Mesenchymal stem cell (in vitro differentiated cells and primary cell): ENCODE measurements around the gene CFAP70.

Experiments
- DNase-seq: peaks from one replicate; pipeline ENCODE4 v3.0.0-alpha.2; 2013
- H2AFZ ChIP-seq: one replicate; pipeline ENCODE4 v1.6.1; 2013; ENCODE audit warnings: low read depth, mild to moderate bottlenecking, control low read depth, inconsistent platforms, low read length, moderate library complexity
- H2AK5ac ChIP-seq: 2 replicates; pipeline ENCODE4 v1.6.1; 2013; ENCODE audit warnings: low read length, moderate library complexity, mild to moderate bottlenecking, inconsistent platforms; ENCODE audit not compliant: severe bottlenecking
- H2BK120ac ChIP-seq: one replicate; pipeline ENCODE4 v1.6.1; 2013; ENCODE audit warnings: low read depth, mild to moderate bottlenecking, inconsistent platforms, low read length, moderate library complexity
- H2BK12ac ChIP-seq, 2 experiments: one replicate each; pipeline ENCODE4 v1.6.1; 2013; ENCODE audit warnings: inconsistent platforms in 2 of 2, low read length in 2 of 2, mild to moderate bottlenecking in 2 of 2, moderate library complexity in 2 of 2, control low read depth in 1 of 2
- H2BK15ac ChIP-seq: one replicate; pipeline ENCODE4 v1.6.1; 2013; ENCODE audit warnings: mild to moderate bottlenecking, low read depth, inconsistent platforms; ENCODE audit not compliant: poor library complexity, severe bottlenecking
- H2BK5ac ChIP-seq: 2 replicates; pipeline ENCODE4 v1.6.1; 2013; ENCODE audit warnings: low read depth, mild to moderate bottlenecking, low read length, control low read depth, inconsistent platforms; ENCODE audit not compliant: poor library complexity, severe bottlenecking
- H3K14ac ChIP-seq, 2 experiments: one replicate each; pipeline ENCODE4 v1.6.1; 2013; ENCODE audit warnings: inconsistent platforms in 2 of 2, low read length in 2 of 2, control low read depth in 1 of 2, mild to moderate bottlenecking in 1 of 2, moderate library complexity in 1 of 2
- H3K18ac ChIP-seq, 2 experiments: one replicate each; pipeline ENCODE4 v1.6.1; 2013; ENCODE audit warnings: inconsistent platforms in 2 of 2, low read length in 2 of 2, control low read depth in 1 of 2, low read depth in 1 of 2, mild to moderate bottlenecking in 1 of 2
- H3K23ac ChIP-seq, 2 experiments: one replicate each; pipeline ENCODE4 v1.6.1; 2013; ENCODE audit warnings: inconsistent platforms in 2 of 2, low read length in 2 of 2, mild to moderate bottlenecking in 2 of 2, moderate library complexity in 2 of 2, control low read depth in 1 of 2
- H3K27ac ChIP-seq: 2 replicates; pipeline ENCODE4 v1.5.1; 2013; ENCODE audit warnings: mild to moderate bottlenecking, moderate library complexity, low read length, control low read depth, inconsistent platforms; ENCODE audit not compliant: poor library complexity, severe bottlenecking
- H3K27me3 ChIP-seq, 2 experiments: 2 replicates each; pipeline versions ENCODE4 v1.6.1 to v1.7.0; 2013; ENCODE audit warnings: low read length in 2 of 2, mild to moderate bottlenecking in 2 of 2, moderate library complexity in 2 of 2, control low read depth in 1 of 2, inconsistent platforms in 1 of 2; ENCODE audit not compliant: control insufficient read depth in 1 of 2, insufficient read depth in 1 of 2
- H3K36me3 ChIP-seq, 2 experiments: 2 replicates each; pipeline versions ENCODE4 v1.6.1 to v1.7.0; 2013; ENCODE audit warnings: low read length in 2 of 2, control low read depth in 1 of 2, inconsistent platforms in 1 of 2, low read depth in 1 of 2, mild to moderate bottlenecking in 1 of 2; ENCODE audit not compliant: insufficient read depth in 2 of 2, control insufficient read depth in 1 of 2
- H3K4ac ChIP-seq, 2 experiments: one replicate each; pipeline ENCODE4 v1.6.1; 2013; ENCODE audit warnings: inconsistent platforms in 2 of 2, low read length in 2 of 2, mild to moderate bottlenecking in 2 of 2, moderate library complexity in 2 of 2, control low read depth in 1 of 2, low read depth in 1 of 2
- H3K4me1 ChIP-seq: 2 replicates; pipeline ENCODE4 v1.6.1; 2013; ENCODE audit warnings: low read depth, low read length, control low read depth; ENCODE audit not compliant: control insufficient read depth, insufficient read depth
- H3K4me2 ChIP-seq: 2 replicates; pipeline ENCODE4 v1.6.1; 2013; ENCODE audit warnings: low read length, mild to moderate bottlenecking, inconsistent platforms; ENCODE audit not compliant: poor library complexity, severe bottlenecking
- H3K4me3 ChIP-seq, 2 experiments: 2 replicates each; pipeline versions ENCODE4 v1.5.1 to v1.7.0; 2013; ENCODE audit warnings: low read length in 2 of 2, mild to moderate bottlenecking in 2 of 2, control low read depth in 1 of 2, low read depth in 1 of 2; ENCODE audit not compliant: insufficient read depth in 1 of 2
- H3K79me1 ChIP-seq: replicated peaks from 2 replicates; pipeline ENCODE4 v1.6.1; 2013; ENCODE audit warnings: mild to moderate bottlenecking, control low read depth, low read length, inconsistent platforms; ENCODE audit not compliant: poor library complexity, severe bottlenecking
- H3K9ac ChIP-seq: 2 replicates; pipeline ENCODE4 v1.7.0; 2013; ENCODE audit warnings: mild to moderate bottlenecking, low read length, moderate library complexity
- H3K9me3 ChIP-seq: 2 replicates; pipeline ENCODE4 v1.7.0; 2013; ENCODE audit warnings: mild to moderate bottlenecking, low read length; ENCODE audit not compliant: control insufficient read depth
- H4K8ac ChIP-seq: one replicate; pipeline ENCODE4 v1.6.1; 2013; ENCODE audit warnings: inconsistent platforms, mild to moderate bottlenecking, low read length, moderate library complexity
- H4K91ac ChIP-seq: one replicate; pipeline ENCODE4 v1.6.1; 2013; ENCODE audit warnings: mild to moderate bottlenecking, low read length, inconsistent platforms
- WGBS: methylation state at CpG from one replicate; pipeline ENCODE4 v1.1.7; 2013; ENCODE audit warnings: mixed read lengths; 5-methylcytosine and 5-hydroxymethylcytosine counted together

The CFAP70 gene

GRCh38 chr10:73379064-73379748, 20.5 kb upstream of the CFAP70 start:
- no peak overlapping the region for H4K8ac ChIP-seq
- no peaks in the 10 kb centered on the region for H3K27me3 ChIP-seq
- H2AFZ ChIP-seq, result no peak overlapping the region
- no peak overlapping the region for H2BK120ac ChIP-seq
- H3K79me1 ChIP-seq, result peaks cover 4% of the 10 kb centered on the region
- no peak overlapping the region for H3K14ac ChIP-seq
- no peak overlapping the region for H3K27ac ChIP-seq
- H2BK12ac ChIP-seq, result no peak overlapping the region
- H3K4ac ChIP-seq, result no peak overlapping the region
- no peak overlapping the region for H2BK5ac ChIP-seq
- no peak overlapping the region for H3K4me2 ChIP-seq
- no peaks in the 10 kb centered on the region for H3K9me3 ChIP-seq
- no peak overlapping the region for H3K4me3 ChIP-seq
- H3K4me1 ChIP-seq, result no peaks in the 10 kb centered on the region
- 82% methylated on average over 1 of the region's 1 CpG for WGBS
- H2AK5ac ChIP-seq, result no peak overlapping the region
- no peak for DNase-seq
- peaks cover 21 to 93% of the 10 kb centered on the region in 2 experiments for H3K36me3 ChIP-seq
- H2BK15ac ChIP-seq, result no peak overlapping the region
- H3K23ac ChIP-seq, result no peak overlapping the region
- H3K9ac ChIP-seq, result no peak overlapping the region
- H3K18ac ChIP-seq, result no peak overlapping the region
- no peak overlapping the region for H4K91ac ChIP-seq

GRCh38 chr10:73376679-73377078, 18.0 kb upstream of the CFAP70 start:
- Histone ChIP-seq H2BK120ac (no peak overlapping the region), H2BK12ac (no peak overlapping the region), H3K4me2 (no peak overlapping the region), H3K9ac (no peak overlapping the region), H3K4me1 (no peaks in the 10 kb centered on the region), H3K14ac (no peak overlapping the region), H4K91ac (no peak overlapping the region), H3K4me3 (no peak overlapping the region), H3K9me3 (no peaks in the 10 kb centered on the region), H3K36me3 (peaks cover 18 to 79% of the 10 kb centered on the region in 2 experiments), H2AFZ (no peak overlapping the region), H3K79me1 (peaks cover 1% of the 10 kb centered on the region), H3K4ac (no peak overlapping the region), H3K23ac (no peak overlapping the region), H2BK5ac (no peak overlapping the region), H3K27ac (no peak overlapping the region), H2BK15ac (no peak overlapping the region), H4K8ac (no peak overlapping the region), H2AK5ac (no peak overlapping the region), H3K27me3 (no peaks in the 10 kb centered on the region), H3K18ac (no peak overlapping the region)
- 97% methylated on average over 2 of the region's 3 CpGs for WGBS
- no peak for DNase-seq

- no peak overlapping the region for H3K14ac ChIP-seq
- no peaks in the 10 kb centered on the region for H3K9me3 ChIP-seq
- no peak overlapping the region for H4K8ac ChIP-seq
- no peak overlapping the region for H2BK15ac ChIP-seq
- no peak overlapping the region for H3K18ac ChIP-seq
- no peak overlapping the region for H3K27ac ChIP-seq
- no peak overlapping the region for H2AFZ ChIP-seq
- no peak overlapping the region for H2BK5ac ChIP-seq
- H2AK5ac ChIP-seq, result no peak overlapping the region
- no peaks in the 10 kb centered on the region for H3K27me3 ChIP-seq
- peaks cover 4% of the 10 kb centered on the region for H3K79me1 ChIP-seq
- H3K4me2 ChIP-seq, result no peak overlapping the region
- H3K36me3 ChIP-seq, result peaks cover 42 to 80% of the 10 kb centered on the region in 2 experiments
- H2BK12ac ChIP-seq, result no peak overlapping the region
- 100% methylated on average over 4 of the region's 4 CpGs for WGBS
- no peak overlapping the region for H4K91ac ChIP-seq
- no peak overlapping the region for H3K4ac ChIP-seq
- no peak overlapping the region for H3K4me3 ChIP-seq
- no peak overlapping the region for H3K23ac ChIP-seq
- H3K9ac ChIP-seq, result no peak overlapping the region
- H2BK120ac ChIP-seq, result no peak overlapping the region
- H3K4me1 ChIP-seq, result no peaks in the 10 kb centered on the region
- DNase-seq, result no peak
These were observed 9.6 kb upstream of the CFAP70 start for GRCh38 chr10:73368238-73368637.

GRCh38 chr10:73366381-73367298, 8.0 kb upstream of the CFAP70 start:
- H3K9ac ChIP-seq, result no peak overlapping the region
- H2BK12ac ChIP-seq, result no peak overlapping the region
- peaks cover 38 to 84% of the 10 kb centered on the region in 2 experiments for H3K36me3 ChIP-seq
- H3K4me3 ChIP-seq, result no peak overlapping the region
- no peak overlapping the region for H3K4ac ChIP-seq
- no peak overlapping the region for H2BK15ac ChIP-seq
- no peak overlapping the region for H2BK120ac ChIP-seq
- H4K8ac ChIP-seq, result no peak overlapping the region
- no peaks in the 10 kb centered on the region for H3K4me1 ChIP-seq
- no peak overlapping the region for H2BK5ac ChIP-seq
- no peak for DNase-seq
- H3K18ac ChIP-seq, result no peak overlapping the region
- no peak overlapping the region for H3K14ac ChIP-seq
- no peak overlapping the region for H3K27ac ChIP-seq
- no peak overlapping the region for H3K4me2 ChIP-seq
- H3K9me3 ChIP-seq, result no peaks in the 10 kb centered on the region
- WGBS, result 99% methylated on average over 4 of the region's 6 CpGs
- H3K79me1 ChIP-seq, result peaks cover 4% of the 10 kb centered on the region
- H2AK5ac ChIP-seq, result no peak overlapping the region
- H3K27me3 ChIP-seq, result no peaks in the 10 kb centered on the region
- no peak overlapping the region for H4K91ac ChIP-seq
- H2AFZ ChIP-seq, result no peak overlapping the region
- no peak overlapping the region for H3K23ac ChIP-seq
